WTC11 (cell line): ENCODE data around the gene NEMP2.

Source experiments
- AR ChIP-seq: fragments of 250-450 bp; sonication (Bioruptor Pico); IDR thresholded peaks from 2 replicates; pipeline ENCODE4 v1.9.0; 2021; ENCODE audit warnings: mild to moderate bottlenecking
- CREM ChIP-seq: sonication (generic); formaldehyde crosslinking; IDR thresholded peaks from 2 replicates; pipeline ENCODE4 v1.8.1; 2022; ENCODE audit warnings: mild to moderate bottlenecking, missing genetic modification reagents, moderate library complexity
- NR1H2 ChIP-seq: sonication (generic); formaldehyde crosslinking; IDR thresholded peaks from 2 replicates; pipeline ENCODE4 v1.9.0; 2021; ENCODE audit warnings: mild to moderate bottlenecking, moderate library complexity, missing genetic modification reagents
- RORB ChIP-seq: fragments of 250-450 bp; sonication (Bioruptor Pico); IDR thresholded peaks from 2 replicates; pipeline ENCODE4 v1.9.0; 2021; ENCODE audit warnings: mild to moderate bottlenecking
- TEAD4 ChIP-seq: sonication (generic); formaldehyde crosslinking; IDR thresholded peaks from 2 replicates; pipeline ENCODE4 v1.8.0; 2022; ENCODE audit warnings: mild to moderate bottlenecking, missing genetic modification reagents
- ZNF138 ChIP-seq: sonication (generic); formaldehyde crosslinking; conservative IDR thresholded peaks from 2 replicates; pipeline ENCODE4 v1.8.1; 2022; ENCODE audit warnings: mild to moderate bottlenecking, moderate library complexity, missing genetic modification reagents
- TF ChIP-seq, protein P1 (sequence below): fragments of 200-600 bp; IDR thresholded peaks from 2 replicates; pipeline ENCODE4 v1.8.0; 2022; ENCODE audit warnings: antibody characterized with exemption
- TF ChIP-seq, protein P2 (sequence below): sonication (generic); formaldehyde crosslinking; IDR thresholded peaks from 2 replicates; pipeline ENCODE4 v1.8.1; 2022; ENCODE audit warnings: low read depth, mild to moderate bottlenecking, moderate library complexity, missing genetic modification reagents, borderline replicate concordance
- TF ChIP-seq, protein P3 (sequence below): sonication (generic); formaldehyde crosslinking; IDR thresholded peaks from 2 replicates; pipeline ENCODE4 v1.8.0; 2022; ENCODE audit warnings: mild to moderate bottlenecking, missing genetic modification reagents

GRCh38 chr2:190533968-190534309 lies 583 bp downstream of the NEMP2 start:
- TF ChIP-seq, protein P1, sequence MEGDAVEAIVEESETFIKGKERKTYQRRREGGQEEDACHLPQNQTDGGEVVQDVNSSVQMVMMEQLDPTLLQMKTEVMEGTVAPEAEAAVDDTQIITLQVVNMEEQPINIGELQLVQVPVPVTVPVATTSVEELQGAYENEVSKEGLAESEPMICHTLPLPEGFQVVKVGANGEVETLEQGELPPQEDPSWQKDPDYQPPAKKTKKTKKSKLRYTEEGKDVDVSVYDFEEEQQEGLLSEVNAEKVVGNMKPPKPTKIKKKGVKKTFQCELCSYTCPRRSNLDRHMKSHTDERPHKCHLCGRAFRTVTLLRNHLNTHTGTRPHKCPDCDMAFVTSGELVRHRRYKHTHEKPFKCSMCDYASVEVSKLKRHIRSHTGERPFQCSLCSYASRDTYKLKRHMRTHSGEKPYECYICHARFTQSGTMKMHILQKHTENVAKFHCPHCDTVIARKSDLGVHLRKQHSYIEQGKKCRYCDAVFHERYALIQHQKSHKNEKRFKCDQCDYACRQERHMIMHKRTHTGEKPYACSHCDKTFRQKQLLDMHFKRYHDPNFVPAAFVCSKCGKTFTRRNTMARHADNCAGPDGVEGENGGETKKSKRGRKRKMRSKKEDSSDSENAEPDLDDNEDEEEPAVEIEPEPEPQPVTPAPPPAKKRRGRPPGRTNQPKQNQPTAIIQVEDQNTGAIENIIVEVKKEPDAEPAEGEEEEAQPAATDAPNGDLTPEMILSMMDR = no peak
- TF ChIP-seq, protein P2, sequence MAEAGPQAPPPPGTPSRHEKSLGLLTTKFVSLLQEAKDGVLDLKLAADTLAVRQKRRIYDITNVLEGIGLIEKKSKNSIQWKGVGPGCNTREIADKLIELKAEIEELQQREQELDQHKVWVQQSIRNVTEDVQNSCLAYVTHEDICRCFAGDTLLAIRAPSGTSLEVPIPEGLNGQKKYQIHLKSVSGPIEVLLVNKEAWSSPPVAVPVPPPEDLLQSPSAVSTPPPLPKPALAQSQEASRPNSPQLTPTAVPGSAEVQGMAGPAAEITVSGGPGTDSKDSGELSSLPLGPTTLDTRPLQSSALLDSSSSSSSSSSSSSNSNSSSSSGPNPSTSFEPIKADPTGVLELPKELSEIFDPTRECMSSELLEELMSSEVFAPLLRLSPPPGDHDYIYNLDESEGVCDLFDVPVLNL (CRISPR knock-in tag) = no peak
- TF ChIP-seq CREM (CRISPR knock-in tag) (no peak), TEAD4 (CRISPR knock-in tag) (no peak), RORB (CRISPR knock-in tag) (no peak), AR (CRISPR knock-in tag) (no peak), NR1H2 (CRISPR knock-in tag) (no peak), ZNF138 (CRISPR knock-in tag) (no peak)
- TF ChIP-seq, protein P3, sequence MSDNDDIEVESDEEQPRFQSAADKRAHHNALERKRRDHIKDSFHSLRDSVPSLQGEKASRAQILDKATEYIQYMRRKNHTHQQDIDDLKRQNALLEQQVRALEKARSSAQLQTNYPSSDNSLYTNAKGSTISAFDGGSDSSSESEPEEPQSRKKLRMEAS (CRISPR knock-in tag) = no peak
